CD4-positive, alpha-beta memory T cell (primary cell): ENCODE data around the gene POLDIP2. TPM values are rescaled to one million over a fixed set of nuclear protein-coding genes. Genes with fewer than 3 reads are reported as not detected.

Experiments used
- CTCF ChIA-PET: fragments of 350-600 bp; sonication (Branson Sonifier 250); formaldehyde crosslinking; loops from one replicate; lab custom pipeline; 2021; ENCODE audit warnings: inconsistent platforms; ENCODE audit not compliant: partially characterized antibody; lab: Charles Lee
- POLR2A ChIA-PET: fragments of 350-600 bp; sonication (Branson Sonifier 250); formaldehyde crosslinking; loops from one replicate; lab custom pipeline; 2021; ENCODE audit not compliant: partially characterized antibody; lab: Charles Lee
- DNase-seq, 5 donors: peaks; one replicate each; pipeline versions ENCODE4 v3.0.0 to v3.0.0-alpha.2; 2020 to 2022; ENCODE audit warnings: mixed read lengths in 1 of 5
- H3K27ac ChIP-seq: one replicate; pipeline ENCODE4 v1.7.0; 2013; ENCODE audit warnings: low read depth, low read length
- H3K27me3 ChIP-seq: 2 replicates; pipeline ENCODE4 v1.7.0; 2013; ENCODE audit warnings: mild to moderate bottlenecking, low read length, moderate library complexity; ENCODE audit not compliant: insufficient read depth
- H3K36me3 ChIP-seq: 2 replicates; pipeline ENCODE4 v1.7.0; 2013; ENCODE audit warnings: mild to moderate bottlenecking, low read length, moderate library complexity; ENCODE audit not compliant: insufficient read depth
- H3K4me1 ChIP-seq: 2 replicates; pipeline ENCODE4 v1.7.0; 2013; ENCODE audit warnings: mild to moderate bottlenecking, low read length, moderate library complexity; ENCODE audit not compliant: insufficient read depth
- H3K4me3 ChIP-seq, 2 donors: one replicate each; pipeline ENCODE4 v1.7.0; 2013; ENCODE audit warnings: low read length in 2 of 2, mild to moderate bottlenecking in 1 of 2
- H3K9me3 ChIP-seq, 2 donors: one replicate each; pipeline ENCODE4 v1.7.0; 2013; ENCODE audit warnings: low read length in 2 of 2, control low read depth in 1 of 2; ENCODE audit not compliant: control insufficient read depth in 1 of 2
- H3K27ac Mint-ChIP-seq, 7 donors: one replicate each; pipeline ENCODE4 v1.8.0; 2020 to 2021; ENCODE audit warnings: mixed read lengths in 7 of 7, mild to moderate bottlenecking in 6 of 7, inconsistent platforms in 3 of 7, moderate library complexity in 3 of 7
- H3K27me3 Mint-ChIP-seq, 2 donors: one replicate each; pipeline ENCODE4 v1.8.0; 2020 to 2021; ENCODE audit warnings: mixed read lengths in 2 of 2
- H3K36me3 Mint-ChIP-seq, 2 donors: one replicate each; pipeline ENCODE4 v1.8.0; 2020 to 2021; ENCODE audit warnings: mixed read lengths in 2 of 2, inconsistent platforms in 1 of 2, mild to moderate bottlenecking in 1 of 2
- H3K4me1 Mint-ChIP-seq, 4 donors: one replicate each; pipeline ENCODE4 v1.8.0; 2020 to 2021; ENCODE audit warnings: mixed read lengths in 4 of 4, mild to moderate bottlenecking in 1 of 4
- H3K4me3 Mint-ChIP-seq, 8 donors: one replicate each; pipeline ENCODE4 v1.8.0; 2020 to 2021; ENCODE audit warnings: mixed read lengths in 8 of 8, mild to moderate bottlenecking in 7 of 8, moderate library complexity in 6 of 8, inconsistent platforms in 3 of 8
- H3K9me3 Mint-ChIP-seq, 8 donors: one replicate each; pipeline ENCODE4 v1.8.0; 2020 to 2021; ENCODE audit warnings: mixed read lengths in 8 of 8, mild to moderate bottlenecking in 5 of 8, inconsistent platforms in 3 of 8, moderate library complexity in 1 of 8
- intact Hi-C: fragments of 100-400 bp; cut with micrococcal nuclease; formaldehyde crosslinking; loops from one replicate; pipeline ENCODE4 v1.15.1; 2023
- polyA plus RNA-seq, 2 donors: library from polyadenylated mRNA; unstranded; fragments of 300-500 nt; fragmentation: Illumina TruSeq; gene quantifications; one replicate each; pipeline ENCODE4 v1.2.3, GENCODE V29; 2021
- total RNA-seq, 2 experiments: library from RNA; stranded (reverse); gene quantifications; one replicate each; pipeline ENCODE4 v1.2.3, GENCODE V29; 2021

POLDIP2 gene
- total and polyA plus RNA-seq, 4 experiments from 2014 or later = 27.8 to 125 (median 48.3) TPM

DNA sequence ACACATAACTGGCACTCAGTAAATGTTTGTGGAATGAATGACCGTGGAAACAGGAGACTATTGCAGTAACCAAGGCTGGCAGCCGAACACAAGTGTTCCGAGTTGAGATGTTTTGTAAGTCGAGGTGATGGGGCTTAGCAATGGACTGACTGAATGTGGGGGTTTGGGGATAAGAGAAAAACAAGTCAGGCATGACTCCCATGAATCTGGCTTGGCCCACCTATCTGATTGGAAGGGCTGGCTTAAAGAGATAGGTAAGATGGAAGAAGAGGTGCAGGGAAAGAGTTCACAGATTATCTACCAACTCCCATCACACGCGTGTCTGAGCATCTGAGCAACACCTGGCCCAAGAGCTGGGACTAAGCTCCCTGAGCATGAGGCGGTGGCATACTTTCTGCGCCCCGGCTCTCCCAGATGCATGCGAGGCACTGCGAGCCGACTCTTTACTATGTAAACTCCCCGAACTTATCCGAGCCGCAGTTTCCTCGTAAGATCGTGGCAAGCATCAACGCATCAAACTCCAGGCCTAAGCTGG lies 22.6 kb downstream of the POLDIP2 start:
- H3K9me3 Mint-ChIP-seq = no peaks in the 10 kb centered on the region
- CTCF ChIA-PET = interaction anchor here (0.8 to 2.8 kb wide), 13 partner anchors 9 to 528 kb away, joined by 3 to 17 read pairs (median 4); partner anchors contain the start of genes POLDIP2 and PROCA1

DNA sequence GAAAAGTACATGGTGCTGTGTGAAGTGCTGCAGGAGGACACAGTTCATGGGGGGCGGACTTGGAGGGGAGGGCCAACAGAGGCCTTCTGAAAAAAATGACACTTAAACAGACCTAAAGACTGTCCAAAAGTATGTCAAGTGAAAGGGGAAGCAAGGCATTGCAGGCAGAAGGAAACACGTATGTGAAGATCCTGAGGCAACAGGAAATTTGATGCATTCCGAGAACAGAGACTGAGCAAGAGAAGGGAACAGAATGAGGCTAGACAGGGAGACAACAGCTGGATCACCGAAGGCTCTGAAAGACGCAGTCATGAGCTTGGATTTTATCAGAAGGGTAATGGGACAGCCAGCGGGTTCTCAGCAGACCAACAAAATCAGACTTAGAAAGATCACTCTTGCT lies 23.2 kb downstream of the POLDIP2 start:
- DNase-seq = no peak
- Mint-ChIP-seq H3K36me3 (peaks cover 3 to 25% of the 10 kb centered on the region in 2 donors), H3K27me3 (no peaks in the 10 kb centered on the region), H3K9me3 (no peaks in the 10 kb centered on the region), H3K4me1 (peaks cover 27 to 62% (median 42%) of the 10 kb centered on the region in 4 donors), H3K27ac (peak overlapping the region; percentile 97 to 98 (median 97)), H3K4me3 (peak overlapping the region; percentile 95 to 98 (median 97))
- H3K27me3 ChIP-seq = no peaks in the 10 kb centered on the region
- no peaks in the 10 kb centered on the region for H3K9me3 ChIP-seq
- H3K27ac ChIP-seq = no peak overlapping the region
- peak overlapping the region in 1 of 2 donors; percentile 95 for H3K4me3 ChIP-seq
- peaks cover 30% of the 10 kb centered on the region for H3K4me1 ChIP-seq
- CTCF ChIA-PET = interaction anchor here (1.5 to 2.8 kb wide), 4 partner anchors 9 to 527 kb away, joined by 3 to 6 read pairs (median 4); no protein-coding TSS in a partner anchor
- intact Hi-C loops = no loop called here
- H3K36me3 ChIP-seq = peaks cover 4% of the 10 kb centered on the region
- POLR2A ChIA-PET = interaction anchor here (3.5 to 4.7 kb wide), 2 partner anchors 15 to 22 kb away, joined by 39 to 130 read pairs; partner anchors contain the start of genes POLDIP2 and TMEM97

More for the DNA sequence above, 22.6 kb downstream of the POLDIP2 start:
- peak overlapping the region; percentile 95 to 98 (median 97) for H3K4me3 Mint-ChIP-seq
- H3K27ac ChIP-seq = peak overlapping the region; percentile 93
- peaks cover 30% of the 10 kb centered on the region for H3K4me1 ChIP-seq
- H3K27me3 Mint-ChIP-seq = no peaks in the 10 kb centered on the region
- H3K4me1 Mint-ChIP-seq = peaks cover 29 to 66% (median 42%) of the 10 kb centered on the region in 4 donors
- H3K36me3 Mint-ChIP-seq = peaks cover 3 to 25% of the 10 kb centered on the region in 2 donors
- no peaks in the 10 kb centered on the region for H3K9me3 ChIP-seq
- POLR2A ChIA-PET = interaction anchor here (0.7 to 4.7 kb wide), 21 partner anchors 11 to 959 kb away, joined by 3 to 130 read pairs (median 5); partner anchors contain the start of genes BLTP2, LYRM9, NUFIP2 and PHF12
- peak overlapping the region; percentile 97 to 98 (median 97) for H3K27ac Mint-ChIP-seq
- no peaks in the 10 kb centered on the region for H3K27me3 ChIP-seq
- no peak for DNase-seq
- peaks cover 9% of the 10 kb centered on the region for H3K36me3 ChIP-seq
- H3K4me3 ChIP-seq = peak overlapping the region; percentile 86 to 95
- intact Hi-C loops = loop anchor here (1.0 kb wide), 4 partner anchors 15 to 83 kb away; partner anchors contain the start of genes POLDIP2, SARM1 and TMEM97

- Histone ChIP-seq H3K36me3 (no peaks in the 10 kb centered on the region), H3K9me3 (no peaks in the 10 kb centered on the region), H3K4me1 (peaks cover 30% of the 10 kb centered on the region), H3K27me3 (no peaks in the 10 kb centered on the region), H3K4me3 (no peak overlapping the region), H3K27ac (no peak overlapping the region)
- POLR2A ChIA-PET = interaction anchor here (0.9 to 4.7 kb wide), 3 partner anchors 14 to 23 kb away, joined by 4 to 130 read pairs (median 39); partner anchors contain the start of genes POLDIP2 and TMEM97
- H3K4me3 Mint-ChIP-seq = peak overlapping the region in 1 of 8 donors; percentile 95
- no peak for DNase-seq
- intact Hi-C loops = no loop called here
- peak overlapping the region in 5 of 7 donors; percentile 64 to 98 (median 97) for H3K27ac Mint-ChIP-seq
- CTCF ChIA-PET = interaction anchor here (1.4 to 2.8 kb wide), 4 partner anchors 8 to 83 kb away, joined by 3 to 6 read pairs (median 4); no protein-coding TSS in a partner anchor
- H3K36me3 Mint-ChIP-seq = peaks cover 8 to 30% of the 10 kb centered on the region in 2 donors
- H3K27me3 Mint-ChIP-seq = no peaks in the 10 kb centered on the region
- peaks cover 27 to 55% (median 42%) of the 10 kb centered on the region in 4 donors for H3K4me1 Mint-ChIP-seq
- no peaks in the 10 kb centered on the region for H3K9me3 Mint-ChIP-seq
Observed at GRCh38 chr17:28333083-28333746, 24.1 kb downstream of the POLDIP2 start.

GRCh38 chr17:28331891-28332420 lies 25.4 kb downstream of the POLDIP2 start:
- peak overlapping the region in 5 of 7 donors; percentile 12 to 63 (median 54) for H3K27ac Mint-ChIP-seq
- peaks cover 6% of the 10 kb centered on the region for H3K36me3 ChIP-seq
- H3K27me3 Mint-ChIP-seq = no peaks in the 10 kb centered on the region
- intact Hi-C loops = no loop called here
- peak overlapping the region in 1 of 8 donors; percentile 25 for H3K4me3 Mint-ChIP-seq
- H3K27ac ChIP-seq = no peak overlapping the region
- ChIA-PET POLR2A (interaction anchor here (4.7 kb wide), 1 partner anchor 25 kb away, joined by 130 read pairs; the partner anchor contains the start of gene POLDIP2), CTCF (interaction anchor here (1.4 to 2.8 kb wide), 2 partner anchors 14 to 84 kb away, joined by 3 to 6 read pairs; no protein-coding TSS in a partner anchor)
- no peaks in the 10 kb centered on the region for H3K27me3 ChIP-seq
- peaks cover 13 to 36% of the 10 kb centered on the region in 2 donors for H3K36me3 Mint-ChIP-seq
- no peaks in the 10 kb centered on the region for H3K9me3 ChIP-seq
- H3K4me1 Mint-ChIP-seq = peaks cover 20 to 43% (median 34%) of the 10 kb centered on the region in 4 donors
- H3K4me3 ChIP-seq = no peak overlapping the region
- peaks cover 26% of the 10 kb centered on the region for H3K4me1 ChIP-seq
- no peak for DNase-seq
- H3K9me3 Mint-ChIP-seq = no peaks in the 10 kb centered on the region

DNA sequence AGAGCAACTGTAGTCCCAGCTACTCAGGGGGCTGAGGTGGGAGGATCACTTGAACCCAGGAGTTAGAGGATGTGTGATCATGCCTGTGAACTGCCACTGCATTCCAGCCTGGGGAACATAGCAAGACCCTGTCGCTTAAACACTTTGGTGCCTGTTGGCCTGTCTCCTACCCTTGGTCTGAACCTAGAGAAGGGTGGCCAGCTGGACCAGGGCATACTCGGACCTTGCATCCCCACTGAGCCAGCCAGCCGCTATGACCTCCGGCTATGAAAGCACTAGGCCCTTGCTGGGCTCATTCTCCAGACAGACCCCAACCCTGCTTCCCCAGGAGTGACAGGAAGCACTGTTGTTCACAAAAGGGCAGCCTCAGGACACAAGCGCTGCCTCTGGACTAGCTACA lies 26.7 kb downstream of the POLDIP2 start:
- Histone ChIP-seq H3K9me3 (no peaks in the 10 kb centered on the region), H3K4me1 (peaks cover 14% of the 10 kb centered on the region), H3K27ac (no peak overlapping the region), H3K4me3 (no peak overlapping the region), H3K27me3 (no peaks in the 10 kb centered on the region), H3K36me3 (peaks cover 6% of the 10 kb centered on the region)
- intact Hi-C loops = no loop called here
- Mint-ChIP-seq H3K36me3 (peaks cover 13 to 37% of the 10 kb centered on the region in 2 donors), H3K9me3 (no peaks in the 10 kb centered on the region), H3K4me1 (peaks cover 11 to 33% (median 25%) of the 10 kb centered on the region in 4 donors), H3K27me3 (no peaks in the 10 kb centered on the region), H3K27ac (peak overlapping the region in 1 of 7 donors; percentile 7), H3K4me3 (no peak overlapping the region)
- no peak for DNase-seq
- ChIA-PET POLR2A (interaction anchor here (0.8 to 0.9 kb wide), 2 partner anchors 26 to 621 kb away, joined by 3 read pairs; no protein-coding TSS in a partner anchor), CTCF (interaction anchor here (1.4 to 1.6 kb wide), 2 partner anchors 13 to 36 kb away, joined by 4 to 7 read pairs; no protein-coding TSS in a partner anchor)

GRCh38 chr17:28328325-28328724 lies 29.0 kb downstream of the POLDIP2 start:
- intact Hi-C loops = no loop called here
- no peaks in the 10 kb centered on the region for H3K4me1 ChIP-seq
- Mint-ChIP-seq H3K4me3 (no peak overlapping the region), H3K9me3 (no peaks in the 10 kb centered on the region), H3K27me3 (no peaks in the 10 kb centered on the region), H3K4me1 (peaks cover 0 to 14% (median 7%) of the 10 kb centered on the region in 4 donors), H3K27ac (no peak overlapping the region), H3K36me3 (peaks cover 13 to 32% of the 10 kb centered on the region in 2 donors)
- DNase-seq = no peak
- H3K27me3 ChIP-seq = no peaks in the 10 kb centered on the region
- peaks cover 6% of the 10 kb centered on the region for H3K36me3 ChIP-seq
- H3K9me3 ChIP-seq = no peaks in the 10 kb centered on the region
- no peak overlapping the region for H3K27ac ChIP-seq
- POLR2A ChIA-PET = interaction anchor here (1.4 kb wide), 1 partner anchor 9 kb away, joined by 4 read pairs; the partner anchor contains the start of gene TMEM97
- no peak overlapping the region for H3K4me3 ChIP-seq
- CTCF ChIA-PET = no interaction called here
